LoVo (cell line): Measurements from ENCODE around the gene KDM6A.
"Not testable (repeated sequence)": the region's sequence is repeated elsewhere in the genome, so short reads cannot be mapped to it uniquely, and the experiment has no call there.

Experiments
- DNase-seq: peaks from one replicate; pipeline ENCODE4 v3.0.0-alpha.2; 2016; ENCODE audit warnings: low spot score

The KDM6A gene

DNA sequence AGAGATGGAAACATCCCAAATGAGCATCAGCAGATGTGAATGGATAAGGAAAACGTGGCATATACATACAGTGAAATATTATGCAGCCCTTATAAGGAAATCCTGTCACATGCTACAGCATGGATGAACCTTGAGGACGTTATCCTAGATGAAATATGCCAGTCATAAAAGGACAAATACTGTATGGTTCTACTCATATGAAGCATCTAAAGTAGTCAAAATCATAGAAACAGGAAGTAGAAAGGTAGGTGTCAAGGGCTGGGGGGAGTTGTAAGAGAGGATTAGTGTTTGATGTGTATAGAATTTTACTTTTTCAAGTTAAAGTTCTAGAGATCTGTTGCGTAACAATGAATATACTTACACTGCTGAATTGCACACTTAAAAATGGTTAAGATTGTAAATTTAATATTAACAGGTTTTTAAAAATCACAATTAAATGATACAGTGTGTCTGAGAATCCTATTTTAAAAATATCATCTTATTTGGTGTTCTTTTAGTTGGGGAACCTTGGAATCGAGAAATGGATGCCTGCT is 58.5 kb downstream of the KDM6A start:
- no peak for DNase-seq

- DNase-seq = no peak
These were observed 62.2 kb downstream of the KDM6A start for GRCh38 chrX:44935172-44935571.

DNA sequence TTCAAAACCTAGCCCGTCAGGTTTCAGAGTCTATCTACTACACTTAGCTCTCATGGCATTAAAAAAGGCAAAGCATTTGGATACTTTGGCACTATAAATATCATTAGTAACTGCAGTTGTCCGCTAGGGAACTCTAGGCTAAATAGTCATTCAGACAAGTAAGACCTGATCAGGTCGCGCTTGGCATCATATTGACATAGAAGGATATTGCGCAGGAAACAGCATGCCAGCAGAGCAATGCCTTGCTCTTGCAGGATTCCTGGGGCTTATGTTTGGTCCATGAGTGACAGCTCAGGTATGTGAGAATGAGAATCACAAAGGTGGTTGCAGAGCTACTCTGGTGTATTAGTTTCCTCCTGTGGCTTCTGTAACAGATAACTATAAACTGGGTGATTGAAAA is 62.7 kb downstream of the KDM6A start:
- no peak for DNase-seq

- DNase-seq = no peak
These were observed 64.6 kb downstream of the KDM6A start for GRCh38 chrX:44937606-44938005.

DNA sequence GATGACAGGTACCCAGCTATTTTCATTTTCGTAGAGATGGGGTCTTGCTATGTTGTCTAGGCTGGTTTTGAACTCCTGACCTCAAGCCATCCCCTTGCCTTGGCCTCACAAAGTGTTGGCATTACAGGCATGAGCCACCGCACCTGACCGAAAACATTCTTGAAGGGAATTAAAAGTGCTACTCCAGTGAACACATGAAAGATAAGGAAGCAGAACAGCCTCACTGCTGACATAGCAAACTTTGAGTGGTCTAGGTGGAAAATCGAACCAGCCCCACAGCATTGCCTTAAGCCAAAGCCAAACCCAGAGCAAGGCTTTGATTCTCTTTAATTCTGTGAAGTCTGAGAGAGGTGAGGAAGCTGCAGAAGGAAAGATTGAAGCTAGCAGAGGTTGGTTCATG is 65.1 kb downstream of the KDM6A start:
- DNase-seq = no peak

GRCh38 chrX:44940541-44940940 is 67.6 kb downstream of the KDM6A start:
- not testable (repeated sequence) for DNase-seq

DNA sequence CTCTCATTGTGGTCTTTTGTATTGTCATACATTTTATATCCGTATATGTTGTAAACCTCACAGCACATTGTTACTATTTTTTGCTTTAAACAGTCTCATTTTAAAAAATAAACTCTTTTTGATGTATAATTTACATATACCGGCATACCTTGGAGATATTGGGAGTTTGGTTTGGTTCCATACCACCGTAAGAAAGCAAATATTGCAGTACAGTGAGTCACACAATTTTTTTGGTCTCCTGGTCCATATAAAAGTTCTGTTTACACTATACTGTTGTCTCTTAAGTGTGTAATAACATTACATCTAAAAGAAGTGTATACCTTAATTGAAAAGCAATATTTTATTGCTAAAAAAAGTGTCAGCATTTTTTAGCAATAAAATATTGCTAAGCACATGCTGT is 70.0 kb downstream of the KDM6A start:
- DNase-seq = no peak

GRCh38 chrX:44944894-44945293 is 71.9 kb downstream of the KDM6A start:
- no peak for DNase-seq

DNA sequence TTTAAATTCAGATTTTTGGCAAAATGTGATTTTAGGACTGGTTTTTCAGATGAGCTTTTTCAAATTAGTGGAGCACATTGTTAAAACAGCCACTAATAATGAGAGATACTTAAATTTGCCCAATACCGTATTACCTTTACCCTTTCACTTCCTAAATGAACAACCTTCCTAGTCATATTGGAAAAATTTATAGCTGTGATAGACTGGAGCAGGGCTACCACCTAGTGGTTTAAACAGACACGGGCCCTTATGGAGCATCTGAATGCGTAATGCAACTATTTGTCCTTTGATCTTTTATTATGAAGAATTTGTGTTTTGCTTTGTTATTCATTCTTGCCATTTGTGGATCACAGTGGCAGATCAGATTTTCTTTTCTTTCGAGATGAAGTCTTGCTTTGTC is 72.7 kb downstream of the KDM6A start:
- no peak for DNase-seq

GRCh38 chrX:44946771-44947170 is 73.8 kb downstream of the KDM6A start:
- DNase-seq = no peak

DNA sequence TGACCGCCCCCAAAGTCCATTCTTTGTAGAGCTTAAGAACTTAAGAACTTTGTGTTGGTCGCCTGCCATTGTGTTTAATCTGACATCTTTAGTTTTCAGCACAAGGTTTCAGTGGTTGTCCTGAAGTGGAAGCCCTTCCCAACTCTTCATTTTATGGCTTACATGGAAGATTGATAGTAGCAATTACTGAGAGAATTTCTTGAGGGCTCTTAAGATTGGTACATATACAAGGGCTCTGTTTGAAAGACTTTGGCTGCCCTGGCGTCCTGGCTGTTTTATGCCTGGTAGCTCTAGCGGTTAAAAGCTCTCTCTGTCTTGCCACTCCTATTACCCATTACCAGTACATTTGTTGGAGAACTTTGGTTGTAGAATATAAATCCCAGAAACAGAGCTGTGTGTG is 75.0 kb downstream of the KDM6A start:
- DNase-seq = no peak

DNA sequence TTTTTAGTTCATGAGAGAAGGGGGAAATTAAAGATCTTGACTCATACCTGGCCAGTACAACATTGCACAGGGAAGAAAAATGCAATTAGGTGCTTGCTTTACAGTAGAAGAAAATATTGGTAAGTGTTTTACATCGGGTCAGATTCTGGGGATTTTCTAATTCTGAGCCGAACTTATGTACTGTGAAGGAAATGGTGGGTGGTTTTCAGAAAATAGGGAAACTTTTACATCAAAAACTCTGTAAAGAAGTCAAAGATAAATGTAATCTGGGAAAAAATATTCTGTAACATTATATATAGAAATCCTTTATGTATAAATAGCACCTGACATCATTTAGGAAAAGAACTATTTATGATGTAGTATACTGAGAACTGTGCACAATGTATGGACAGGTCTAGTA is 75.4 kb downstream of the KDM6A start:
- DNase-seq = no peak

DNA sequence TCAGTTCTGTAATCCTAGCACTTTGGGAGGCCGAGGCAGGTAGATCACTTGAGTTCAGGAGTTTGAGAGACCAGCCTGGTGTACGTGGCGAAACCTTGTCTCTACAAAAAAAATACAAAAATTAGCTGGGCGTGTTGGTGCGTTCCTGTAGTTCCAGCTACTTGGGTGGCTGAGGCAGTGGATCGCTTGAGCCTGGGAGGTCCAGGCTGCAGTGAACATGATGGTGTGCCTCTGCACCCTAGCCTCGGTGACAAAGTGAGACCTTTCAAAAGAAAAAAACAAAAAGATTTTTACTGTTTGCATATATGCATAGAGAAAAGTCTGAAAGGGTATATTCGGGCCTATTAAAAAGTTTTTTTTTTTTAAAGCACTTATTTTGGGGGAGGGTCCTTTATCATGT is 76.1 kb downstream of the KDM6A start:
- DNase-seq = no peak

DNA sequence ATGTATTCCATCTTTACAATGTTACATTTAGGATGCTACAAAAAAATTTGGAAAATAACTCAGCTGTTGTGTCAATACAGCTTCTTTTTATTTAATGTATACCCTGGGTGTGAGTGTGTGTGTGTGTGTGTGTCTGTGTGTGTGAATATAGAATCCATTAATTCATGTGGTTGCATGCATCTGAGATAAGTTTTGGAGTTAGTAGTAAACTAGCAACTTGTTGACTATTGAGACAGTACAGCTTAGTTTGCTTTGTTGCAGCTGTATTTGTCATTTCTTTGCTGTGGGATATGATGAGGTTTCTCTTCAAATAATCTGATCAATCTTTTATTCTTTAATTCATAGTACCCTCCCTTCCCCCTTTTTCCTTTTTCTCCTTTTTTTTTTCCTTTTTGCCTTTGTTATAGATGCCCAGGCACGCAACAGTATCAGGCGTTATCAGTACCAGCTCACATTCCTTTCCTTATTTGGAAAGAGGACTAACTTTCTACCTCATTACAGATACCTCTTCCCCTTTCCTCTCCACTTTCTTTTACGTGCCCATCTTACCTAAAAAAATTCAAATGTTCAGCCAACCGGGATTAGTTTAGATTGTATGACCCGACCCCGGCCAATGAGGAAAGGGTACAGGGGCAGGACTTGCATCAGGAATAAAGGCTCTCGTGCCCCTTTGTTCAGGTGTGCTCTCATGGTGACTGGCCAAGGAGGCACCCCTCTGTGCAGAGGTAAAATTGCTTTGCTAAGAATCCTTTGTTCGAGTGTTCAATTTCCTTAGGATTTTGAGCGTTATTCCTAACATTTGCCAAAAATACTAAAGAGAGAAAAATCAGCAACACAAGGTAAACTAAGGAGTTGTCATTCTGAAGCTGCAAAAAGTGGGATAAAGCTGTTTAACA is 77.7 kb downstream of the KDM6A start:
- DNase-seq = not testable (repeated sequence)

DNA sequence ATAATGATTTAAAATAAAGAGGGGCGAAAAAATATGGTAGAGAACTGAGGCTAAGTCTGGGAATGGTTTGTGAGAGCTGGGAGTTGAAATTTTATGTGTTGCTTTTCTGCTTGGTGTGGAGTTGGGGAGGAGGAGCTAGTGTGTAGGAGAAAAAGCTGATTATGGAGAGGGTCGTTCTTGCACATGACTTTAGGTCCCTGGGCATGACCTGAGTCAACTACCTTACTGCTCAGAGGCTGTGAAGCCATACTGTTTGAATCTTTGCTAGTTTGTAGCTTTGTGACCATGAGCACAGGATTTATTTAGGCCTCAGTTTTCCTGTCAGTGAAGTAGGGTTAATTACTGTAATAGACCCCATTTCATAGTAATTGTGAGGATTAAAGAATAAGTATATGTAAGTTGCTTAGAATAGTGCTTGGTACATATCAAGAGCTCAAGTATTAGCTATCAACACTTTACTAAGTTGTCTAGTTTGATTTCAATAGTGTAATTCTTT is 78.6 kb downstream of the KDM6A start:
- no peak for DNase-seq

DNA sequence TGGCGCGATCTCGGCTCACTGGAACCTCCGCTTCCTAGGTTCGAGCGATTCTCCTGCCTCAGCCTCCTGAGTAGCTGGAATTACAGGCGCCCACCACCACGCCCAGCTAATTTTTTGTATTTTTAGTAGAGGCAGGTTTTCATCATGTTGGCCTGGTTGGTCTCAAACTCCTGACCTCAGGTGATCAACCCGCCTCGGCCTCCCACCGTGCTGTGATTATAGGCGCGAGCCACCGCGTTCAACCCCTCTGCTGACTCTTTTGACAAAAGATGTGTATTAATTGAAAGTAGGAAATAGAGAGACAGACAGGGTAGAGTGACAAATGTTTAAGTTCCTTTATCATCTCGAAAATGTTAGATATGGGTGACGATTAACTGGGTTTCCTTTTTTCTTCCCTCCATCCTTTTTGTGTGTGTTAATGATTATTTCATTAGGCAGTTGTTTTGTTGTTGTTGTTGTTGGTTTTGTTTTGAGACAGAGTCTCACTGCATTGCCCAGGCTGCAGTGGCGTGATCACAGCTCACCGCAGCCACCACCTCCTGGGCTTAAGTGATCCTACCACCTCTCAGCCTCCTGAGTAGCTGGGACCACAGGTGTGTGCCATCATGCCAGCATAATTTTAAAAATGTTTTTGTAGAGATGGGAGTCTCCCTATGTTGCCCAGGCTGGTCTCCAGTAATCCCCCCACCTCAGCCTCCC is 79.5 kb downstream of the KDM6A start:
- DNase-seq = no peak

- no peak for DNase-seq
These were observed 80.9 kb downstream of the KDM6A start for GRCh38 chrX:44953734-44954502.

DNA sequence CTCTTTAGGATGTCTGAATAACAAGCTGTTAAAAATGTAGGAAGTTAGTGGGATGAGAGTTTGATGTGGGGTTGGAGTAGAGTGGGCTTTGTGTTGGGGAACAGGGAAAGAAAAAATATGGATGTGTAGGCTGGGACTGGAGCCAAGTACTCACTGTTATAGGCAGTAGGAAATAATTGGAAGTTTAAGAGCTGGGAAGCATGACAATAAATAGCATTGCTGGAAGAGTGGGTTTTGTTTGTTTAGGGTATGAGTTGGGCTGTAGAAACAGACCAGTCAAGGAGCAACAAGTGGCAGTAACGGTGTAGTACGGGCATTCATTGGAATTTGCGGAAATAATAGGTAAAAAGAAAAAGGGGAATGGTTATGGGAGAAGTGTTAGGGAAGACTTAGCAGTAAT is 81.6 kb downstream of the KDM6A start:
- DNase-seq = no peak

DNA sequence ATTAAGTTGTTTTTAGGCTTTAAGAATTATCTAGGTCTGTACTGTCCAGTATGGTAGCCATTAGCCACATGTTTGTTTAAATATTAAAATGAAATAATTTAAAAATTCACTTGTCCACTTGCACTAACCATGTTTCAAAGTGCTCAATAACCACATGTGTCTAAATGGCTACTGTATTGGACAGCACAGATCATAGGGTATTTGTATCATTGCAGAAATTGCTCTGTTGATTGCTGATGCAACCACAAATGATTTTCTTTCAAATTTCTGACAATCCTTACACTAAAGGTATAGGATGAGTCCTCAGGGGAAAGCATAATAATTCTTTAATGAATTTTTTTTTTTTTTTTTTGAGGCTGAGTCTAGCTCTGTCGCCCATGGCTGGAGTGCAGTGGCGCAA is 84.9 kb downstream of the KDM6A start:
- no peak for DNase-seq

GRCh38 chrX:44958480-44958879 is 85.5 kb downstream of the KDM6A start:
- DNase-seq = no peak

DNA sequence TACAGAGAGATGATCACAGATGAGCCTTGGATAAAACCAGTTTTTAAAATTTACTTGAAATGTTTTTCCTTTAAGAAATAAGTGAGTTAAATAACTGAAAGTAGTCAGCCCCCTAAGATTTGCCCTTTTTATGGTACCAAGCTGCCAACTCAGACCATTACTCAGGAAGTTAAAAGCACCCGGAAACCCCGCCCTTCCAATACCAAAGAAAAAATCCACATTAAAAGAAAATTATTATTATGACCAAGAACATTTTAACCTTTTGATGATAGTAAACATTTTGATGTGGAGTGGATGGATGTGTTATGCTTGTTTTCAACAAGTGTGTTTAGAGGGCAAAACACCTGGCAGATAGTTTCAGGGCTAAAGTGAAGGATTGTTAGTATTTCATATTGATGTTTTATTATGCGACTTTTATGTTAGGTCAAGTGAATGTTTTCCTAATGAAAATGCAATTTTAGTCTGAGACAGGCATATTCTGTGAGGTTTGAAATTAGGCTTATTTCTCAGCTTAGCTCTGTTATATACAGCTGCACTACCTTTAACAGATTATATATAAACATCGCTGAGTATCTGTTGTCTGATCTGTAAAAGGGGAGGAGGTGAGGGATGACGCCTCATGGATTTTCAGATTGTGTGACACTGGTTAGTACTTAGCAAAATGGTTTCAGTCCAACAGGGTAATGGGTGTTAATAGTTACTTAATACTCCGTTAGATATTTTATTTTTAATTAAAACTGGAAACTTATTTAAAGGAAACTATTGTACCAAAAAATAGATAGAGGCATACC is 89.0 kb downstream of the KDM6A start:
- DNase-seq = no peak

DNA sequence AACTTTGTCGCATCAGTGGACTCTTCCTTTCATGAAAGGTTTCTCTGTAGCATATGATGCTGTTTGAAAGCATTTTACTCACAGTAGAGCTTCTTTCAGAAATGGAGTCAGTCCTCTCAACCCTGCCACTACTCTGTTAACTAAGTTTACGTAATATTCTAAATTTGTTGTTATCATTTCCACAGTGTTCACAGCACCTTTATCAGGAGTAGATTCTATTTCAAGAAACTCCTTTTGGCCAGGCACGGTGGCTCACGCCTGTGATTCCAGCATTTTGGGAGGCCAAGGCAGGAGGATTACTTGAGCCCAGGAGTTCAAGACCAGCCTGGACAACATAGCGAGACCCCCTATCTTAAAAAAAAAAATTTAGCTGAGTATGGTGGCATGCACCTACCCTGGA is 90.0 kb downstream of the KDM6A start:
- no peak for DNase-seq
